HG03280 (cell line): ENCODE data around the gene MEGF11.

Experiments used
- ATAC-seq: cut with Tn5 transposase; IDR thresholded peaks from one replicate; pipeline ENCODE4 v1.9.1; 2021; ENCODE audit warnings: mild to moderate bottlenecking, moderate library complexity; ENCODE audit not compliant: unreplicated experiment

The MEGF11 gene

DNA sequence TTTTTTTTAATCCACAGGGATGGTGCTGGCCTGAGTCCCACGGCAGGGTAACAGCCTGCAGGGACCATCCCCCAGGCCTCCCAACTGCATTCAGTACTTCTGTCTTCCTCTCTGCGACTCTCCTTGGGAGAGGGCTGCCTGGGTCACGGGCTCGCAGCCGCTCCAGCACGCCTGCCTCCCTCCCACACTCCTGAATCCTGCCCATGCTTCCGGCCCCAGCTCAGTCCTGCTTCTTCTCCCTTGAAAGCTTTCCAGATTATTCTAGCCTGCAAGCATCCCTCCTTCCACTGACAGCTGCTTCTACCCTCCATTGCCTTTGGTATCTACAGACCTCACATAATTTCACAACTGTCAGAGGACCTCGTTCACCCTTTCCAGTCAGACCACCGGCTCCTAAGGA lies 32.4 kb downstream of the MEGF11 start:
- no peak for ATAC-seq

DNA sequence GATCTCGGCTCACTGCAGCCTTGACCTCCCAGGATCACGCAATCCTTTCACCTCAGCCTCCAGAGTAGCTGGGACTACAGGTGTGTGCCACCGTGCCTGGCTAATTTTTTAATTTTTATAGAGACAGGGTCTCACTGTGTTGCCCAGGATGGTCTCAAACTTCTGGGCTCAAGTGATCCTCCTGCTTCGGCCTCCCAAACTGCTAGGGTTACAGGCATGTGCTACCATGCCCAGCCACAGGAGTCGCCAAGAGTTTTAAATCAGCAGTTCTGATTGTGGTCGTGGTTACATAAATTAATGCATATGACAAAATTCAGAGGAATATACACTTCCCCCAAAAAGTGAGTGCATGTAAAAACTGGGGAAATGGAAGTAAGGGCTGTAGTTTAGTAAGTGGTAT lies 32.9 kb downstream of the MEGF11 start:
- ATAC-seq = no peak

DNA sequence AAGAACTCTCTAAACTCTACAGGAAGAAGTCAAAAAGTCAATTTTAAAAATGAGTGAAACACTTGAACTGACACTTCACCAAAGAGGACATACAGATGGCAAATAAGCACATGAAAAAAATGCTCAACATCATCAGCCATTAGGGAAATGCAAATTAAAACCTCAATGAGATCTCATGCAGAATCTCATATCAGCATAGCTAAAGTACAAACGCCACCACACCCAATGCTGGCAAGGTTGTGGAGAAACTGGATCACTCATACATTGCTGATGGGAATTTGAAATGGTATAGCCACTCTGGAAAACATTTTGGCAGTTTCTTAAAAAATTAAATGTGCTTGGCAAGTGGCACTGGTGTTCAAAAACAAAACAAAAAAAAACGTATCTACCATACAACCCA lies 34.2 kb downstream of the MEGF11 start:
- no peak for ATAC-seq

DNA sequence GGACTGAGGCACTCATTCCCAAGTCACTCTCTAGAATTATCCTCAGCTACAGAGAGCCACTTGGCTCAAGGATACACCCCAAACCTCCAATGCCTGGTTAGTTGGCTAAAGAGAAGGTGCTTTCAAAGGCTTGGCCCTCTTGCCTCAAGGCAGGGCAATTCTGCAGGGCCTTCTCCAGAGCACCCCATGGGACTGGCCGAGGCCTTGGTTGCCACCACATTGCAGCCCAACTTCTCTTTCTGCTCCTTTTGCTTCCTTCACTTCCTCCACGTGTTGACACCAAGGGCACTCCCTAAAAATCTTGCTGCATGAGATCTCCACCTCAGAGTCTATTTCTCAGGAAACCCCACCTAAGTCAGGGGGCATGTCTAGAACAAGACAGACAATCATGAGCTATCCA lies 36.7 kb downstream of the MEGF11 start:
- ATAC-seq = no peak

DNA sequence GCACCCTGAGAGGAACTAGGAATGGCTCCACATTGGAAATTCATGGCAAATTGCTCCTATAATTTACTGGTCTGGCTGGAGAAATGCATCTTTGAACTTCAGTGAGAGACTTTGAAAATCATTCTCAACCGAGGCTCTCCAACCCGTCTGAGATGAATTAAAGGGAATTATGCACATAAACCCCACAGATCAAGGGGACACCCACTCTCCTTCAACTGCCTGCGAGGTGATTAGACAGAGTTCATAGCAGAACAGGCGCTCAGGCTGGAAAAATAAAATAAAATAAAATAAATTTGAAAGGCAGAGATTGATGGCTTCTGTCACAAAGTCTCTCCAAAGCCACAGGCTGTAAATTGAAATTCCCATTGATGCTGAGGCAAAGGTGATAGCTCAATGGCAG lies 37.7 kb downstream of the MEGF11 start:
- ATAC-seq = no peak

DNA sequence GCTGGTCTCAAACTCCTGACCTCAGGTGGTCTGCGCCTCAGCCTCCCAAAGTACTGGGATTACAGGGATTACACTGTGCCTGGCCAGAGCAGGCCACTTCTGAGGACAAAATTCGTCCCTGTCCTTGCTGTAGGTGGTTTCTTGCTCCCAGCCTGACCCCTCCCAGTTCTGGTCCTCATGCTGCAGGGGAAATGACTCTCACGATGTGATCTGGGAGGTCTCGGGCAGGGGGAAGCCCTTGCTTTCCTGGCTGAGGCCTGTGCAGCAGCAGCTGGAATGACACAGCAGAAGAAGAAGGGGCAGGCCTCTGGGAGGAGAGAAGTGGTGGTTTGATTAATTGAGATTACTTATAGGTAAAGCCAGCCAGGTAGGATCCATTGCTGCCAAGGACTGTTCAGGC lies 39.3 kb downstream of the MEGF11 start:
- no peak for ATAC-seq

DNA sequence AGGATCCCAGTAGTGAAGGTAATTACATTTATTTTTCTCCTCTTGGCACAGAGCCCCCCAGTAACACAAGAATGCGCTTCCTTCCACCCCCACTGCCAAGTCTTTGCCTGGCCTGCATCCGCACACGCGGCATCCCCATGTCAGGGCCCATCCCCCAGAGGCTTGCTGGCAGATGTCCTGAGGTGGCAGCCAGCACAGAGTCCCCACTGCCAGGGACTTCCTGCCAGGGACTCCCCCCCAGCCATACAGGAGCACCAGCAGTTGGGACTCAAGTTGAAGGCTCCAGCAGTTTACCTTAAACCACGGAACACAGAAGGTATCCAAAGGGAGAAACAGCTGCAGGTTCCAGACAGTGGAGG lies 41.0 kb downstream of the MEGF11 start:
- no peak for ATAC-seq

DNA sequence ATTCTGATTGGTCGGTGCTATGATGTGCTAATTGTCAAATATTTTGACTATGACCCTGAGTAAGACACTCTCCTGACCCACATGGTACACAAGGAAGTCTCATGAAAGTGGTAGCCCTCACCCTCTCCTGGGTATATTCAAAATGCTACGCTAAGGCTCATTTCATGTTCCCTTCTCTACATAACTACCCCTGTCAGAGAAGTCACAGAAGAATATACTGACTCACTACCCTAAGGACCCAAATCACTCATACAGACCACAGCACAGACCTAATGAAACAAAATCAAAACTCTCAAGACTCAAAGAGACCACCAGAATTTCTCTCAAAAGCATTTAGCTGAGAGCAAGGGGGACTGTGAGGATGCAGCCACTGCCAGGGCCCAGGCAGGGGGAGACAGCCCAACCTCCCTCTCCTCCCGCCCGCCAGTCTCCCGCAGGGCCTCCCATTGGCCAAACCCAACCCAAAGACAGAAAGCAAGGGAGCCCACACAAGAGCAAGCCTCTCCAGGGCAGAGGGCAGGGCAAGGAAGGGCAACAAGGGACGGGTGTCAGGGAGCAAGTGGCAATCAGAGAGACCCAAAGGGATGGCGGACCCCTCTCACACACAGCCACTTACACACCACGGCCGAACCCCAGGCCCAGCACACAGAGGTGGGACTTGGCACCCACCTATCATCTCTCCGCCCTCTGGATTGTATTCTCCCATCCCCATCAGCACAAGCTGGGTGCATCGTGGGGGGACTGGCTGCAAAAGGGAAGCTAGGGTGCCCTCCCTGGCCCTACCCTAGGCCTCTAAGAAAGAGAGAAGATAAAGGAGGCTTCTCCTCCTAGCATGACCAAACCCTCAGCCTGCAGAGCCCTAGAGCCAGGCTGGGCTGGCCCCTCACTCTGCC lies 41.6 kb downstream of the MEGF11 start:
- no peak for ATAC-seq

DNA sequence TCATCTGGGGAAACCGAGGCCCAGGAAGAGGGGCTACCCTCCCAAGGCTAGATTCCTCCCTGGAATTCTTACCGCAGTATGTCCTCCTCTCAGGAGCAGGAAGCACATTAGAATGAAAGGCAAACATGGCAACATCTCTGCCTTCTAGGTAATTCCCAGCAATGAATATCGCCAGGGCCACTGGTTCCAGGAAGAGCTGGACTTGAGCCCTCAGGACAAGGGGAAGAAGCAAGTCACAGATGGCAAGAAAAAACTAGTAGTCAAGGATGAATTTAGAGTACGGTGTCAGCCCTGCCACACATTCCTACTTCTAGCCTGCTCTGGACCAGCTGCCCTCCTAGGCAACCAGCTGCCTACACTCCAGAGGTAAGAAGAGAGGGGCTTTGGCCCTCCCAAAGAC lies 42.9 kb downstream of the MEGF11 start:
- no peak for ATAC-seq

DNA sequence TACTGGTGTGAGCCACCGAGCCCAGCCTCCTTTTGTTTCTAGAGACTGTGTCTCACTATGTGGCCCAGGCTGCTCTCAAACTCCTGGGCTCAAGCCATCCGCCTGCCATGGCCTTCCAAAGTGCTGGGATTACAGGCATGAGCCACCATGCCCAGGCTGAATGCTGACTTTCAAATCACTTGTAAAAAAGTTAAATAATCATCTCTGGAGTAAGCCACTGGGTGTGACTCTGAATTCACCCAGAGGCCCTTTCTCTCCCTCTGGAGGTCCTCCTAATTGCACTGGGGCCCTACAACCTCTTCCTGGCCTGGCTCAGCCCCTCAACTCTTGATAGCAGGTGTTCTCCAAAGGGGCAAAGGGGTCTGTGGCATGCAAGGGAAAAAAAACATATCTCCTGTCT lies 54.8 kb downstream of the MEGF11 start:
- ATAC-seq = no peak

DNA sequence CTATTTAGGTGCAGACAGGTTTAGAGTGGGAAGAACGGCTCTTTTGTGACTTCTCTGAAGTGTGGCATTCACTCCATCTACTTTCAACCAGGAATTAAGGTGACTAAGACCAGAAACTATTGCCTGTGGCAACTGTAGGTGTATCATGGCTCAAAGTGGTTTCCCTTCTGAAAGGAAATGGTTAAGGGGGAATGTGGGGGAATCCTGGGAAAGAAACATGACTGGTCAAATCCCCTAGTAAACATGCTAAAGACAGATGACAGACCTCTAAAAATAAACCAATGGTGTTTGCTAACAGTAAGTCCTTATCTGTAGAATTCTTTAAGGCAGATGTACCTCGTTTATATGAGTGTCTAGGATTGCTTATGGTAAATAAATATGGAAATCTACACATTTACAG lies 56.9 kb downstream of the MEGF11 start:
- no peak for ATAC-seq

DNA sequence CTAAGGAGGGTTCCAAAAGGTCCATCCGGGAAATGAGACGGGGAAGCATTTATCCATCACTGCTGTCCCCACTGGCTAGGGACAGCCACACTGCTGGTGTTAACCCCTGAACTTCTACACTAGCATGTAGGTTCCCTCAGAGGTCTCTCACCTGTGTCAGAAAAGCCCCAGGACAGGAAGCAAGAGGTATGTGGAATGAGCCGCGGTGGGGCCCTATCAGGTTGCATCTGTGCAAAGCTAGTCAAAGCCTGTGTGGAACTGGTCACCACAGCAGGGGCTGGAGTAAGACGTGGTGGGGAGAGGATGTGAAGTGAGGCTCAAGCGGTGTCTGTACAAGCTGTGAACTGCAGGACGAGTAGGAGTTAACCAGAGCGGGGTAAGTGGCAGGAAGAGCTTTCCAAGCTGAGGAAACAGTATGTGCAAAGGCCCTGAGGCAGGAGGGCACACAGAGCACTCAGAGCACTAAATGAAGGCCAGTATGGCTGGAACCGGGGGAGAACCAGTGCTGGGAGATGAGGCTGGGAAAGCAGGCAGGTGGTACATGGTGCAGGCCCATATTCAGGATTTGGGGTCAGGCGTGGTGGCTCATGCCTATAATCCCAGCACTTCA lies 57.8 kb downstream of the MEGF11 start:
- no peak for ATAC-seq

DNA sequence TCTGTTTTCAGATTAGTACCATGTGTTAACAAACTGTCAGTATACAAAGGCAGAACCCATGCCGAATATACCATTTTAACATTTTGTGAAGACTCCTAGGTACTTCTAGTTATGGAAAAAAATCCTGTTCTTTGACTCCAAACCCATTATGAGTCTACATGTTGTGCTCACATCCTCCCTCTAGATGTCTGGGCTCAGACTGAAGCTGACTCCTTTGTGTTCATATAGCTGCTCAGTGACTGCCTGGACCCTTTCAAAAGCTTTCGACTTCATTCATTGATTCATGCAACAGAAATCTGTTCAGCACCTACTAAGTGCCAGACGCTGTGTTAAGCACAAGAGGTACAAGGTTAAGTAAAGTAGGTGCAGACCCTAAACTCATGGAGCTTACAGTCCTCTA lies 60.5 kb downstream of the MEGF11 start:
- ATAC-seq = no peak

DNA sequence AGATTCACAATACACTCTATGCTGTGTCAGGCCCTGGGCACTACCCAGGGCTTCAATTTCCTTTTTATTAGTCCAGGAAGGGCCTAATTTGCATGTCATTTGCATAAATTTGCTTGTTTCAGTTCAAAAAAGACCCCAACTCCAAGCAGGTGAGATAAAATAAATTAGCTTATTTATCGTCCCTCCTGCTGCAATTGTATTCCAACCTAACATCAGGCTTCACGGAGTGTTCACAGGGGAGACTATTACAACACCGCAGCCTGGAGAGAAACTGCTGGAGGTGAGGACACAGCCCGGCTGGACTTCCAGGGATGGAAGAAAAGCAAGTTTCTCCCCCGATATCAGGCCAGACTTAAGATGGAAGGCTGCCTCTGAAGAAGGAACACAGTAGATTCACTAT lies 62.8 kb downstream of the MEGF11 start:
- no peak for ATAC-seq

DNA sequence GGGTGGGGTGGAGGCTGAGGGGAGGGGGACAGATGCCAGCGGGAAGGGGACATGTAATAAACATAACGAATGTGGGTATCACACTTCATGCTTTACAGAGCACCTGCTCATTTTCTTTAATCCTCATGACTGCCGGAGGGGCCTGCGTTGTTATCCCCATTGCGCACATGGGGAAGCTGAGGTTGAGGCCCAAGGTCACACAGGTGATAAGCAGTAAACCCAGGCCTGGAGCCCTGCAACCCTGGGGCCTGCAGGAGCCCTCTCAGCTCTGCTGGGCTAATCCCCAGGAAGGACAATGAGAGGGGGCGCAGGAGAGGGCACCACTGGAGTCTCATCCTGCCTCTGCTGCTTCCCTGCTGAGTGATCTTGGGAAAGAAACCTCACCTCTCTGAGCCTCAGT lies 64.3 kb downstream of the MEGF11 start:
- no peak for ATAC-seq

DNA sequence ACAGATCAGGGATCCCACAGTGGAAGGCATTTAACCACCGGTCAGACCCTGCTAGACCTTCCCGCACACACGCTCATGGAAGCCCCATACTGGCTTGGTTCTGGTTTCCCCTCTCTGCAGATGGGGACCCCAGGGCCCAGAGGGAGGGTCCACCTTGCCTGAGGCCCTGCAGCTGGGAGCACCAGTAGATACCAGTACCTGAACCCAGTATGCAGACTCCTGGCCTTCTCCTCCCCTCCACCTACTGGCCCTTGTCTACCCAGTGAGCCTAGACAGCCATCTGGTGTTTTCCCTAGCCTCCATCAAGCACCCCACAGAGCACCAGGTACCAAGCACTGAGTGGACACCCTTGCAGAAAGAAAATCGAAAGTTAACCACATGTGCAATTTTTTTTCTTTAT lies 65.1 kb downstream of the MEGF11 start:
- ATAC-seq = no peak

DNA sequence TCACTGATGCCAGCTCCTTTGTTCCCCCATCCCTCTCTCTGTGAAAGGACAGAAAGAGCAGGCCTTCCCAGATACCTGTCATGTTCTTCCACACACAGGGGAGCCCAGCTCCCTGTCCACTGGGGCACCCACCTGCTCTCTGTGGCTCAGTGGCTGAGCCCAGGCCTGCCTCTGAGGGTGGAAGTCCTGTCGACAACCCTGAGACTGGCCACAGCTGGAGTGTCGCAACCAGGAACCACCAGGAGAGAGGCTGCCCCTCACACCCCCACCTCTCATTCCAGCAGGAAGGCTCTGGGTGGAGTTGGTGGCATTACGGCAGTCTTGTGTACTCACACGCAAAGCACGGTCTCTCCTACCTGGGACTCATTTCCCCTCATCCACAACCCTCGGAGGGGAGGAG lies 66.3 kb downstream of the MEGF11 start:
- ATAC-seq = no peak

DNA sequence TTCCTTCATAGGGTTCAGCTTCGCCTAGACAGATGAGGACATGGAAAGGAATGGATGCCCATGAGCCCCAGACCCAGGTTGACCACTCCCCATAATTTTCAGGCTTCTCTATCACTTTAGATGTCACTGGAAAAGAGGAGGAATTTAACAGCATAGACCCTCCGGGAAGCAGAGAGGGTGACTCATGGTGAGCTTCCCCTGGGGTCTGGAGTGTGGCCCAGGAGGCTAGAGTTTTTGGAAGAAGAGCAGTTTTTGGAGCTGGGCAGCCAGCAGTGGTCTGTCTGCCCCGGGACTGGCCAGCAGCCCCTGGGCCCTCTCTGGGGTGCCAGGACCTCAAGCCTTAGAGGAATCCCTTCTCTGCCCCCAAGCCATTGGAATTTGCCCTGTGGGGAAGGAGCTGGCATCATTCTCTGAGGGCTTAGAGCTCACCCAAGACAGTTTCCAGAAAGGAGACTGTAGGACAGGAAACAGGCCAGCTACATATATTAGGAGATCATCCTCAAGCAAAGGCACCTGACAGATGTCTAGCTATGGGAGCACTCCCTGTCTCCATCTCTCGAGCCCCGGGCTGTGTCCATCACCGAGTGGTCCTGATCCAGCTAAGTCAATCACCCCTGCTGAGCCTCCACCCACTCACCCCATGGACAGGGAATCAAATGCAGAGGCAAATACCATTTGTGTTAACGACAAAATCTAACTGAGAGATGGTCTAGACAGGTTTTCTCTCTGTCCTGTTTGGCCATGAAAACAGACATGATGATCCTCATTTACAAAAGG lies 67.3 kb downstream of the MEGF11 start:
- no peak for ATAC-seq

DNA sequence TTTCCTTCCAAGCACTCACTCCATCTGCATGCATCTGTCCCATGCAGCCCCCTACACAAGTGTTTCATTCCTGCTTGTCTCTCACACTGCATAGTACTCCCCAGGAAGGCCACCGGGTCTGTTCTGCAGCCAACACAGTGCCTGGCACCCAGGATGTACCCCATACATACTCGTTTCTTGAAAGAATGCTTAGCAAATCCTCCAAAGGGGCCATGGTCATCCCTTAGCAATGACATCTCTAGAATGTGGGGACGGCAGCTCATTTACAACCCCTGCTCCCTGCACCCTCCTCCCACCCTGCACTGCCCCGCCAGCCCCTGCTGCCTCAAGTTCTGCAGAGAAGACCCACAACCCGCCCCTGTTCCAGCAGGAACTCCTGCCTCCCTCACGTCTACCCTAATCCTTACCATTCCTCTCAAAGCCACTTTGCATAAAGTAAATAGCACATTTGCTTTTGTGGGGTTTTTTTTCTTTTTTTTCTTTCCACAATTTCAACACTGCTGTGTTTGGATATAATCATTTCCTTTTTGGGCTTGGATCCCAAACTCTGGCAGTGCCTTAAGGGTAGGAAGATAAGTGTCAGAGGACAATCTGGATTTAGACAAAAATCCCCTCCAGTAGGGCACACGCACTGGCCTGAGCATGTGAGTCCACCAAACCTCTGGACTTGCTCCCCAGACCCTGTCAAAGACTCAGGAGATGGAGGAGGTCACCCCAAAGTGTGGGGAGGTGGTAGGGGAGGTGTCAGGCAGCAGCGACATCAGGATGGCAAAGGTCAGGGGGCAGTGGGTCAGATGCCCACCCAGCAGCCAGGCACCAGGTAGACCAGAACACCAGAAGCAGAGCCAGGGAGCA lies 68.4 kb downstream of the MEGF11 start:
- no peak for ATAC-seq

DNA sequence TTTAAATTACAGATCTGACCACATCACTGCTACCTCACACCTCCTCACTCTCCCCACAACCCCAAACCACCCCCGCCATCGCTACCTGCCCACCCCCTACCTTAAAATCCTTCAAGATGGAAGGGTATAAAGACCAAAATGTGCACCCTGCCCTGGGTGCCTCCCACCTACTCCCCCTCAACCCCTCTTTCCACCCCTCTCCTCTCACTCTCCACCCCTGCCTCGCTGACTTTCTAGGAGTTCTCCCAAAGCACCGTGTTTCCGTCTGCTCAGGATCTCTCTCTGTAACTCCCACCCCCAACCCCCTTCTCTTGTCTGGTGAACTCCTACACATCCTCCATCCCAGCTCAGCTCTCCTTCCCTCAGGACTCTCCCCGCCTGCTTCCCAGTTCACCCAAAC lies 69.1 kb downstream of the MEGF11 start:
- ATAC-seq = no peak

DNA sequence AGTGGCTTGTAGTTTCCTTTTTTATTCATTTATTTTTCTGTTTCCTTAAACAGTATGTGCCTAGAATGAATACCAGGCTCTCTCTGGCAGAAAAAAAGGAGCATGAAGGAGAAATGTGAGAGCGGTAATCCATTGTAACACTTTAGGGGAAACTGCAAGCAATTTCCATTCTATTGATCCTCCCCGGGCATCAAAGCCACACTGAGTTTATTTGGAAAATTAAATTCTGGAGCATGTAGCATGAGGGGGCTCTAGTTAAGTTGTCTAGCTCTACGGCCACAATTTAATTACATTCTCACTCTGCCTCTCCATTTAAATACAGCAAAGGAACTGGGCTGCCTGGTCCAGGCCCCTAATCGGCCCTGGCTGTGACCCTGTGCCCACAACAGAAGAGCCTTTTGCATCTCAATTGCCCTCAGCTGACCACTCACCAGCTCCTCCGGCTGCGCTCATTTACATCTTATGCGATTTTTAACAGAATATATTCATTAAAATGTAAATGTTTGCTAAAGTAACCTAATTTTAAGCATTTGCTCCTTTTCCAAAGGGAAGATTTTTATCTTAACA lies 72.9 kb downstream of the MEGF11 start:
- ATAC-seq = no peak
